NB4 (cell line): ENCODE measurements around the gene SEC61A2.

ENCODE experiments used
- POLR2A ChIP-seq: IDR thresholded peaks from 2 replicates; pipeline ENCODE4 v1.6.1; 2011; ENCODE audit warnings: mild to moderate bottlenecking; ENCODE audit not compliant: insufficient read length; ENCODE audit errors: extremely low read depth
- TF ChIP-seq, protein P1 (sequence below): IDR thresholded peaks from one replicate; pipeline ENCODE4 v1.5.1; 2012; ENCODE audit warnings: low read depth, low read length
- TF ChIP-seq, protein P2 (sequence below): IDR thresholded peaks from 2 replicates; pipeline ENCODE4 v1.6.1; 2011; ENCODE audit warnings: low read depth, low read length

DNA sequence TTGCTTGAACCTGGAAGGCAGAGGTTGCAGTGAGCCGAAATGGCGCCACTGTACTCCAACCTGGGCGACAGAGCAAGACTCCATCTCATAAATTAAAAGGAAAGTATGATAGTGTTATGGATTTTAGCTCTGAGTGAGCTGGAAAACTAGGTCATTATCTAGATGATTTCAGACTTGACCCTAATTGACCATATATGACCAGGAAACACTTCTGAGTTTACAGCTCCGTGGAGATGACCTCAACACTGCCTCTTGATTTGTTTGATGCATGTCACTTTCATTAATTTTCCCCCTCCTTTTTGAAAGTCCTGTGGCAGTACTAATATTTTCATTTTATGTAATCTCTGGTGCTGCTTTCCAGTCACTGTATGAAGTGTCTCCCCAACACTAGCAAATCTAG is 7.8 kb upstream of the SEC61A2 start:
- TF ChIP-seq, protein P1, sequence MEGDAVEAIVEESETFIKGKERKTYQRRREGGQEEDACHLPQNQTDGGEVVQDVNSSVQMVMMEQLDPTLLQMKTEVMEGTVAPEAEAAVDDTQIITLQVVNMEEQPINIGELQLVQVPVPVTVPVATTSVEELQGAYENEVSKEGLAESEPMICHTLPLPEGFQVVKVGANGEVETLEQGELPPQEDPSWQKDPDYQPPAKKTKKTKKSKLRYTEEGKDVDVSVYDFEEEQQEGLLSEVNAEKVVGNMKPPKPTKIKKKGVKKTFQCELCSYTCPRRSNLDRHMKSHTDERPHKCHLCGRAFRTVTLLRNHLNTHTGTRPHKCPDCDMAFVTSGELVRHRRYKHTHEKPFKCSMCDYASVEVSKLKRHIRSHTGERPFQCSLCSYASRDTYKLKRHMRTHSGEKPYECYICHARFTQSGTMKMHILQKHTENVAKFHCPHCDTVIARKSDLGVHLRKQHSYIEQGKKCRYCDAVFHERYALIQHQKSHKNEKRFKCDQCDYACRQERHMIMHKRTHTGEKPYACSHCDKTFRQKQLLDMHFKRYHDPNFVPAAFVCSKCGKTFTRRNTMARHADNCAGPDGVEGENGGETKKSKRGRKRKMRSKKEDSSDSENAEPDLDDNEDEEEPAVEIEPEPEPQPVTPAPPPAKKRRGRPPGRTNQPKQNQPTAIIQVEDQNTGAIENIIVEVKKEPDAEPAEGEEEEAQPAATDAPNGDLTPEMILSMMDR = no peak
- TF ChIP-seq, protein P2, sequence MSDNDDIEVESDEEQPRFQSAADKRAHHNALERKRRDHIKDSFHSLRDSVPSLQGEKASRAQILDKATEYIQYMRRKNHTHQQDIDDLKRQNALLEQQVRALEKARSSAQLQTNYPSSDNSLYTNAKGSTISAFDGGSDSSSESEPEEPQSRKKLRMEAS = no peak
- TF ChIP-seq POLR2A = no peak
